GM12874 (cell line): ENCODE data around the gene CDKN1C.

Experiments
- CTCF ChIP-seq: IDR thresholded peaks from 2 replicates; pipeline ENCODE4 v1.5.1; 2011; ENCODE audit warnings: low read depth, mild to moderate bottlenecking, control low read depth, low read length, moderate library complexity; ENCODE audit not compliant: insufficient read depth

CDKN1C gene

GRCh38 chr11:2841411-2842190, 44.0 kb downstream of the CDKN1C start:
- no peak for TF ChIP-seq CTCF

GRCh38 chr11:2839395-2839943, 46.1 kb downstream of the CDKN1C start:
- TF ChIP-seq CTCF, result no peak

- no peak for TF ChIP-seq CTCF
These were observed 46.8 kb downstream of the CDKN1C start for GRCh38 chr11:2838676-2839294.

GRCh38 chr11:2838091-2838490, 47.5 kb downstream of the CDKN1C start:
- no peak for TF ChIP-seq CTCF

- TF ChIP-seq CTCF, result no peak
These were observed 47.9 kb downstream of the CDKN1C start for GRCh38 chr11:2837651-2838050.

- TF ChIP-seq CTCF, result no peak
These were observed 48.4 kb downstream of the CDKN1C start for GRCh38 chr11:2837096-2837601.

GRCh38 chr11:2836315-2837095, 49.1 kb downstream of the CDKN1C start:
- no peak for TF ChIP-seq CTCF
